Measurements from ENCODE around the gene KCNMA1. TPM values are rescaled to one million over a fixed set of nuclear protein-coding genes. Genes with fewer than 3 reads are reported as not detected.

KCNMA1 gene
- total and polyA plus RNA-seq, 10 of the 15 experiments (the other 5 are each of a cell fraction or from before 2014, with no cell fraction given) = 8.5 to 77.0 (median 21.3) TPM

DNA sequence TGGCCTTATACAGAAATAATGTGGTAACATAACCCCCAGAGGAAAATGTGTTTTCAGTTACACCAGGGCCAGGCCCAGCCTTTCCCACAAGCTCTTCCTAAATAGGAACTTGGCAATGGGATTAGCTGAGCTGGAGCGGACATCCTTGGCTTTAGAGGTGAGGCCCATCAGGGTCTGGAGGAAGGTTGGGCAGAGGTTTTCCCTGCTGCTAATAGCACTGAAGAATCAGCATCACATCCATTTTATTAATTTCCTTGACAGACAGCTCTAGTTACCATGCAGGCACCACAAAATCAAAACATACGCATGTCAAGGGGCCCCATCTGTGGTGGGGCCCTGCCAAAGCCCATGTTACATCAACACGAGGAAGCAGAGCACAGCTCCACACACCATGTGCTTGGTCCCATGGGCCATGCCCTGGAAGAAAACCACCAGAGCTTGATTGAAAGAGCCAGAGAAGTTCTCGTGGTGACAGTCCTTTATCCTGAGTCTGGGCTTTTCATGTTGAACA, 566.6 kb downstream of the KCNMA1 start:
- DNase-seq (ENCODE audit: low read depth, low spot score) (no peak), FAIRE-seq (no peak), ATAC-seq (no peak)
- in situ Hi-C loops (cut with MboI) (no loop called here), intact Hi-C loops (cut with micrococcal nuclease; ENCODE audit: unreplicated experiment) (no loop called here)
- no peaks in the 10 kb centered on the region for H3K4me1 ChIP-seq (ENCODE audit: control insufficient read depth, insufficient read depth, low read length)
- H3K79me2 ChIP-seq (ENCODE audit: control insufficient read depth, insufficient read depth, low read length) = no peaks in the 10 kb centered on the region
- H4K20me1 ChIP-seq (ENCODE audit: control insufficient read depth, insufficient read depth) = no peaks in the 10 kb centered on the region
- no peak for TF ChIP-seq NR2F1 (conservative IDR thresholded peaks at IDR 0.05)
- no peak for TF ChIP-seq MYB (IDR thresholded peaks at IDR 0.05; ENCODE audit: borderline replicate concordance, low read depth, low read length)
- TF ChIP-seq NBN (IDR thresholded peaks at IDR 0.05) = no peak
- TF ChIP-seq YBX1 (IDR thresholded peaks at IDR 0.05) = no peak
- no peak for TF ChIP-seq NR2C2 (IDR thresholded peaks at IDR 0.05; ENCODE audit: borderline replicate concordance, control insufficient read depth, insufficient read length, low read depth)
- TF ChIP-seq, protein P1, sequence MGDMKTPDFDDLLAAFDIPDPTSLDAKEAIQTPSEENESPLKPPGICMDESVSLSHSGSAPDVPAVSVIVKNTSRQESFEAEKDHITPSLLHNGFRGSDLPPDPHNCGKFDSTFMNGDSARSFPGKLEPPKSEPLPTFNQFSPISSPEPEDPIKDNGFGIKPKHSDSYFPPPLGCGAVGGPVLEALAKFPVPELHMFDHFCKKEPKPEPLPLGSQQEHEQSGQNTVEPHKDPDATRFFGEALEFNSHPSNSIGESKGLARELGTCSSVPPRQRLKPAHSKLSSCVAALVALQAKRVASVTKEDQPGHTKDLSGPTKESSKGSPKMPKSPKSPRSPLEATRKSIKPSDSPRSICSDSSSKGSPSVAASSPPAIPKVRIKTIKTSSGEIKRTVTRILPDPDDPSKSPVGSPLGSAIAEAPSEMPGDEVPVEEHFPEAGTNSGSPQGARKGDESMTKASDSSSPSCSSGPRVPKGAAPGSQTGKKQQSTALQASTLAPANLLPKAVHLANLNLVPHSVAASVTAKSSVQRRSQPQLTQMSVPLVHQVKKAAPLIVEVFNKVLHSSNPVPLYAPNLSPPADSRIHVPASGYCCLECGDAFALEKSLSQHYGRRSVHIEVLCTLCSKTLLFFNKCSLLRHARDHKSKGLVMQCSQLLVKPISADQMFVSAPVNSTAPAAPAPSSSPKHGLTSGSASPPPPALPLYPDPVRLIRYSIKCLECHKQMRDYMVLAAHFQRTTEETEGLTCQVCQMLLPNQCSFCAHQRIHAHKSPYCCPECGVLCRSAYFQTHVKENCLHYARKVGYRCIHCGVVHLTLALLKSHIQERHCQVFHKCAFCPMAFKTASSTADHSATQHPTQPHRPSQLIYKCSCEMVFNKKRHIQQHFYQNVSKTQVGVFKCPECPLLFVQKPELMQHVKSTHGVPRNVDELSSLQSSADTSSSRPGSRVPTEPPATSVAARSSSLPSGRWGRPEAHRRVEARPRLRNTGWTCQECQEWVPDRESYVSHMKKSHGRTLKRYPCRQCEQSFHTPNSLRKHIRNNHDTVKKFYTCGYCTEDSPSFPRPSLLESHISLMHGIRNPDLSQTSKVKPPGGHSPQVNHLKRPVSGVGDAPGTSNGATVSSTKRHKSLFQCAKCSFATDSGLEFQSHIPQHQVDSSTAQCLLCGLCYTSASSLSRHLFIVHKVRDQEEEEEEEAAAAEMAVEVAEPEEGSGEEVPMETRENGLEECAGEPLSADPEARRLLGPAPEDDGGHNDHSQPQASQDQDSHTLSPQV (IDR thresholded peaks at IDR 0.05) = no peak
- TF ChIP-seq POLR2AphosphoS2 (IDR thresholded peaks at IDR 0.05; ENCODE audit: low read depth, low read length) = no peak
- TF ChIP-seq RCOR1 (conservative IDR thresholded peaks at IDR 0.05; ENCODE audit: low read depth, low read length) = no peak
- no peak for TF ChIP-seq PAX8 (IDR thresholded peaks at IDR 0.05)
- no peak overlapping the region for H3K4me2 ChIP-seq (ENCODE audit: control insufficient read depth, insufficient read depth)
- no peak overlapping the region for H3K27ac ChIP-seq (ENCODE audit: control insufficient read depth, insufficient read depth)
- 46% methylated on average over 4 of the region's 4 CpGs for WGBS (ENCODE audit: insufficient coverage, insufficient replicate concordance, low lambda C conversion rate, missing lambda C conversion rate)
- H3K27me3 ChIP-seq (replicated peaks in 1 of 2; ENCODE audit: control insufficient read depth in 2 of 2, insufficient read depth in 2 of 2, low read length in 1 of 2) = no peaks in the 10 kb centered on the region
- H2AFZ ChIP-seq (ENCODE audit: control insufficient read depth, low read depth, low read length) = no peak overlapping the region
- BruUV-seq (replicated peaks) = no TSS peak
- ChIA-PET SMC1A (ENCODE audit: uncharacterized antibody, unreplicated experiment) (interaction anchor here (0.8 to 1.2 kb wide), 2 partner anchors 9 to 27 kb away, joined by 3 read pairs; no protein-coding TSS in a partner anchor), CTCF (interaction anchor here (0.9 kb wide), 1 partner anchor 102 kb away, joined by 3 read pairs; no protein-coding TSS in a partner anchor), POLR2A (no interaction called here), RAD21 (ENCODE audit: unreplicated experiment) (no interaction called here)
- H3K36me3 ChIP-seq (ENCODE audit: control insufficient read depth in 2 of 2, insufficient read depth in 2 of 2, low read length in 1 of 2) = no peaks in the 10 kb centered on the region
- no peak overlapping the region for H3K9ac ChIP-seq (ENCODE audit: control insufficient read depth, insufficient read depth, low read length)
- no peak overlapping the region for H3K4me3 ChIP-seq
- H3K9me3 ChIP-seq (replicated peaks; ENCODE audit: control insufficient read depth, insufficient read depth, low read length) = no peaks in the 10 kb centered on the region
